Brain microvascular endothelial cell (primary cell): ENCODE data around the gene RASGRF1.

Source experiments
- DNase-seq: peaks from one replicate; pipeline ENCODE4 v3.0.0-alpha.2; 2020
- H3K27ac ChIP-seq: fragments of 250-450 bp; sonication (Bioruptor Pico); 2 replicates; pipeline ENCODE4 v1.5.1; 2020; ENCODE audit warnings: mild to moderate bottlenecking, moderate library complexity
- H3K27me3 ChIP-seq: fragments of 250-450 bp; sonication (Bioruptor Pico); replicated peaks from 2 replicates; pipeline ENCODE4 v1.5.1; 2020; ENCODE audit warnings: mild to moderate bottlenecking
- H3K36me3 ChIP-seq: fragments of 250-450 bp; sonication (Bioruptor Pico); replicated peaks from 2 replicates; pipeline ENCODE4 v1.5.1; 2020; ENCODE audit warnings: mild to moderate bottlenecking
- H3K4me3 ChIP-seq: 2 replicates; pipeline ENCODE4 v1.5.1; 2011; ENCODE audit warnings: low read depth, mild to moderate bottlenecking, control low read depth, low read length, moderate library complexity
- in situ Hi-C: cut with HindIII; loops from 2 replicates; pipeline ENCODE4 v1.10.0; 2017; ENCODE audit warnings: low sequenced_read_pairs, low pct_ligation_motif_present
- TF ChIP-seq, protein P1 (sequence below): IDR thresholded peaks from 2 replicates; pipeline ENCODE4 v1.5.1; 2011; ENCODE audit warnings: low read depth, mild to moderate bottlenecking, moderate library complexity, low read length, control low read depth, inconsistent platforms; ENCODE audit errors: missing control alignments

The RASGRF1 gene

DNA sequence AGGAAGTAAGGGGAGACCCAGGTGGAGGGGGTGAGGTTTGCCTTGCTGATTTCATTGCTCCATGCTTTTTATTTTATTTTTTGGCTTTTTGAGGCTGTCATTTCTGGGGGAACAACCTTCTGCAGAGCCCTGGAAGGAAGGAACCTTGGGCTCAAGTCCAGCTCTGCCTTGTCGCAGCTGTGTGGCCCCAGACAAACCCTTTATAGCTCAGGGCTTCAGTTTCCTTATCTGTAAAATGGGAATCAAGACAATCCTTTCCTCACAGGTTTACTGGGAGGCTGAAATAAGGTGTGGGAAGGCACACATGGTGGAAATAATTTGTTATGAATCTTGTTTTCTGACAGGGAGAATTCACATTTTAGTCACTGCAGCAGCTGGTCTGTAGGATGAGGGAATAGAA, 100.3 kb downstream of the RASGRF1 start:
- H3K27ac ChIP-seq = no peak overlapping the region
- in situ Hi-C loops = no loop called here

DNA sequence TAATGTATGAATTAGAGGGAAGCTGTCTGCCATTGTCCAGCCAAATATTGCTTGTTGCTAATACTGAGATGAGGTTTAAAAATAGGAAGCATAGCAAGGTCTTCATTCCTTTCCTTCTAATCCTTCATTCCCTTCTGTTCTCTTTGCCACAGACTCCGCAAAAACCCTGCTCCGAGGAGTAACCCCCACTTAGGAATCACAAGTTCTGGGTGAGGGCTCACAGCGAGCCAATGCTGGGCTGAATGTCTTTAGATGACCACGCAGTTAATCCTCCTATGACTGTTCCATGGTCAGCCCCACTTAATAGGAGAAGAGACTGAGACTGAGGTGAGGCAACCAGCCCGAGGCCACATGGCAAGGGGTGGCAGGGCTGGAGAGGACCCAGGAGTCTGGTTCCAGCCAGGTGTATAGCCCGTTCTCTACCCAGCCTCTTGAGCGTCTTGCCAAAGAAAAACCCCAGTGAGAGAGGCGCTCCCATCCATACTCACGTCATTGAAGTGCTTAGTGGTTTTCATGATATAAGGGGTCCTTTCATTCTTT, 100.8 kb downstream of the RASGRF1 start:
- in situ Hi-C loops = no loop called here
- Histone ChIP-seq H3K27ac (no peak overlapping the region), H3K4me3 (no peak overlapping the region), H3K27me3 (no peaks in the 10 kb centered on the region), H3K36me3 (no peaks in the 10 kb centered on the region)
- DNase-seq = no peak
- TF ChIP-seq, protein P1, sequence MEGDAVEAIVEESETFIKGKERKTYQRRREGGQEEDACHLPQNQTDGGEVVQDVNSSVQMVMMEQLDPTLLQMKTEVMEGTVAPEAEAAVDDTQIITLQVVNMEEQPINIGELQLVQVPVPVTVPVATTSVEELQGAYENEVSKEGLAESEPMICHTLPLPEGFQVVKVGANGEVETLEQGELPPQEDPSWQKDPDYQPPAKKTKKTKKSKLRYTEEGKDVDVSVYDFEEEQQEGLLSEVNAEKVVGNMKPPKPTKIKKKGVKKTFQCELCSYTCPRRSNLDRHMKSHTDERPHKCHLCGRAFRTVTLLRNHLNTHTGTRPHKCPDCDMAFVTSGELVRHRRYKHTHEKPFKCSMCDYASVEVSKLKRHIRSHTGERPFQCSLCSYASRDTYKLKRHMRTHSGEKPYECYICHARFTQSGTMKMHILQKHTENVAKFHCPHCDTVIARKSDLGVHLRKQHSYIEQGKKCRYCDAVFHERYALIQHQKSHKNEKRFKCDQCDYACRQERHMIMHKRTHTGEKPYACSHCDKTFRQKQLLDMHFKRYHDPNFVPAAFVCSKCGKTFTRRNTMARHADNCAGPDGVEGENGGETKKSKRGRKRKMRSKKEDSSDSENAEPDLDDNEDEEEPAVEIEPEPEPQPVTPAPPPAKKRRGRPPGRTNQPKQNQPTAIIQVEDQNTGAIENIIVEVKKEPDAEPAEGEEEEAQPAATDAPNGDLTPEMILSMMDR = no peak

More for the DNA sequence above, 100.3 kb downstream of the RASGRF1 start:
- Histone ChIP-seq H3K36me3 (no peaks in the 10 kb centered on the region), H3K27me3 (no peaks in the 10 kb centered on the region), H3K4me3 (no peak overlapping the region)
- TF ChIP-seq, protein P1 = no peak
- no peak for DNase-seq

DNA sequence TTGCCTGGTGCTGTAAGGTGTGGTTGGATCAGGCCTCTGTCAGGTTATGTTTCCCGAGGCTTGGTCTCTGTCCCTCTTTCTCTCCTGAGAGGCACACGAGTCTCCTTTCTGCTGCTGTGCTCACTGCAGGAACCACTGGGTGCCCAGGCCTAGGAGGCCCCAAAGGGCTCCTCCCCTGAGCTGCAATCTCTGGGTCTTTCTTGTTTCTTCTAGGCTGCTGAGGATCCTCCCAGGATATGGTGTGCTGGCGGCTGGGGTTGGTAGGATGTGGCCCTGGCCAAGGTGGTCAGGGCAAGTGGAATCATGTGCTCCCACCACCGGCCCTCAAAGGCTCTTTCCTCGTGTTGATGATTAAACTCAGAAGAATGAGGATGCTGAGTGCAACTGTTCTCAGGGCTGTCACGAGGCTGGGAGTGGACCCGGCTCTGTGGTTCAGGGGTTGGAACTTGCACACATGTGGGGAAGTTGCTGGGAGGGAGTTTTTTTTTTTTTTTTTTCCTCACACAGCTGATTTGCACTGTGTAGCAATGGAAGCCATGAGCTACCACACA, 102.1 kb downstream of the RASGRF1 start:
- TF ChIP-seq, protein P1 = no peak
- Histone ChIP-seq H3K4me3 (no peak overlapping the region), H3K27me3 (no peaks in the 10 kb centered on the region), H3K36me3 (no peaks in the 10 kb centered on the region), H3K27ac (peak overlapping the region; percentile 70)
- in situ Hi-C loops = no loop called here
- DNase-seq = peak; percentile 97

DNA sequence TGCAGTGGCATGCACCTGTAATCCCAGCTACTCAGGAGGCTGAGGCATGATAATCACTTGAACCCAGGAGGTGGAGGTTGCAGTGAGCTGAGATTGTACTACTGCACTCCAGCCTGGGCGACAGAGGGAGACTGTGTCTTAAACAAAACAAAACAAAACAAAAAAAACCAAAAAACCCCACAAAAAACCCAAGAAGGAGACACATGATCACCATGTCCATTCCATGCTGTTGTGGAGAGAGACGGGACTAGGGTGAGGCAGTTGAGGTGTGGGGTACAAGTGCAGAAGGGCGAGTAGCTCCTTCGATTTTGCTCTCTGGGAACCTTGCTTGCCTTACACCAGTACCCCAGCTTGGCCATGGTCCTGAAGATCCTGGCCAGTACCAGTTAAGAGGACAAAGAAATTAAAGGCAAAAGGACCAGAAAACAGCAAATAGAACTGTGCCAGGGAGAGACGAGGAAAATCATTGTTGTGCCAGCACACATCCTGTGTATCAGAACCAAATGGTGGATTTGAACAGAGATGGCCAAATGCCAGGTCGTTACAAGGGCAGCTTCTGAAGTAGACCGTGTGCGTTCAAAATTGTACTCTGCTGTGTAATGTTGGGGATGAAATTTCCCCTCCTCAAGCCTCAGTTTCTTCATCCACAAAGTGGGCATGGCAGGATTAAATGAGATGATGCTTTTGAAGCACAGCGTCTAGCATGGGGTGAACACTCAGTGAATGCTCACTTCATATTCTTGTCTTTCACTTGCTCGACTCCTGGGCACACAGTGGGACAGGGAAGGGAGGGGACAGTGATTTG, 102.8 kb downstream of the RASGRF1 start:
- TF ChIP-seq, protein P1 = no peak
- Histone ChIP-seq H3K36me3 (no peaks in the 10 kb centered on the region), H3K27me3 (no peaks in the 10 kb centered on the region), H3K4me3 (no peak overlapping the region), H3K27ac (peak overlapping the region; percentile 70)
- no peak for DNase-seq
- in situ Hi-C loops = no loop called here

DNA sequence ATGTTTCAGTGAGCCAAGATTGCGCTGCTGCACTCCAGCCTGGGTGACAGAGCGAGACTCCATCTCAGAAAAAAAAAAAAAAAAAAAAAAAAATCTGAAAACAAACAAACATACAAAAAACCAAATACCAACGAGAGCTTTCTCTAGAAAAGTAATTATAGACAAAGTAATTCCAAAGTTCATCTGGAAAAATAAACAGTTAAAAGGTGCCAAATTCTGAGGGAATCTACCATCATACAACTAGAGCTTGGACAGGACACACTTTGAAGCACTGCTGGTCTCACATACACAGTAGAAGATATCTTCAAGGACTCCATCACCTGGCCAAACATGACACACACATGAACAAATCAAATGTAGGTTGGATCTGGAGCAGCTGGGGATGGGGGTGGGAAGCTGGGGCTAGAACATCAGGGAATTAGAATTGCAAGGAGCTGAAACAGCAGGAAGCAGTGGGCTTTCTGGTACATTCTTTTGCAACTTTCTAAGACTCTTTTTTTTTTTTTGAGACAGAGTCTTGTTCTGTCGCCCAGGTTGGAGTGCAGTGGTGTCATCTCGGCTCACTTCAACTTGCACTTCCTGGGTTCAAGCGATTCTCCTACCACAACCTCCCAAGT, 104.6 kb downstream of the RASGRF1 start:
- Histone ChIP-seq H3K27ac (no peak overlapping the region), H3K4me3 (no peak overlapping the region), H3K36me3 (no peaks in the 10 kb centered on the region), H3K27me3 (no peaks in the 10 kb centered on the region)
- TF ChIP-seq, protein P1 = no peak
- in situ Hi-C loops = no loop called here
- no peak for DNase-seq
